Heart right ventricle (tissue), 16 donors: ENCODE data around the gene ST6GALNAC4. TPM values are rescaled to one million over a fixed set of nuclear protein-coding genes. Genes with fewer than 3 reads are reported as not detected.

Experiments
- ATAC-seq, 8 donors: fragments of 200-7000 bp; cut with Tn5 transposase; one replicate each; pipeline ENCODE4 v1.9.1; 2020; ENCODE audit warnings: mild to moderate bottlenecking in 8 of 8, moderate library complexity in 8 of 8, moderate number of reproducible peaks in 1 of 8
- DNase-seq, 2 donors: peaks; one replicate each; pipeline ENCODE4 v3.0.0-alpha.2; 2020
- H3K27ac ChIP-seq, 10 donors: fragments of 200-600 bp; sonication (generic) in 2 of 10; one replicate each; pipeline versions ENCODE4 v1.5.0 to v1.8.0; 2020 to 2022; ENCODE audit warnings: mild to moderate bottlenecking in 3 of 10
- H3K27me3 ChIP-seq, 7 donors: fragments of 200-600 bp; one replicate each; pipeline ENCODE4 v1.8.0; 2021 to 2022; ENCODE audit warnings: mild to moderate bottlenecking in 2 of 7
- H3K36me3 ChIP-seq, 9 donors: fragments of 200-600 bp; sonication (generic) in 1 of 9; one replicate each; pipeline versions ENCODE4 v1.5.0 to v1.8.0; 2020 to 2022; ENCODE audit warnings: mild to moderate bottlenecking in 2 of 9
- H3K4me1 ChIP-seq, 9 donors: fragments of 200-600 bp; sonication (generic) in 1 of 9; one replicate each; pipeline versions ENCODE4 v1.5.0 to v1.8.0; 2020 to 2022; ENCODE audit warnings: mild to moderate bottlenecking in 4 of 9
- H3K4me3 ChIP-seq, 10 donors: fragments of 200-600 bp; sonication (generic) in 2 of 10; one replicate each; pipeline versions ENCODE4 v1.5.0 to v1.8.0; 2020 to 2022; ENCODE audit warnings: mild to moderate bottlenecking in 7 of 10, moderate library complexity in 2 of 10
- H3K9me3 ChIP-seq, 11 donors: fragments of 200-600 bp in 10 of 11; sonication (generic) in 2 of 11; one replicate each; pipeline versions ENCODE4 v1.5.0 to v1.8.0; 2013 to 2022; ENCODE audit warnings: mild to moderate bottlenecking in 2 of 11, control low read depth in 1 of 11, moderate library complexity in 1 of 11
- WGBS, 2 donors: extraction: QIAGEN DNeasy Blood & Tissue Kit; methylation state at CpG; one replicate each; pipeline ENCODE4 v1.1.7; 2013; ENCODE audit warnings: inconsistent platforms in 1 of 2; 5-methylcytosine and 5-hydroxymethylcytosine counted together
- intact Hi-C, 10 donors: fragments of 100-400 bp; cut with DNase I; formaldehyde crosslinking; loops; one replicate each; pipeline versions ENCODE4 v1.11.1 to v1.14.2; 2022
- polyA plus RNA-seq, 2 donors: library from polyadenylated mRNA; stranded (reverse); fragments of 200-250 nt; gene quantifications; one replicate each; pipeline ENCODE4 v1.2.3, GENCODE V29; 2013
- total RNA-seq, 10 donors: library from RNA; stranded (reverse); fragmentation: NEBNext Ultra II Directional in 3 of 10; extraction: Animal tissue kit (Norgen Biotek cat#: 25700) in 3 of 10; gene quantifications; one replicate each; pipeline versions ENCODE4 v1.2.1 to v1.2.4, GENCODE V29; 2021 to 2023
- TF ChIP-seq, protein P1 (sequence below), 9 donors: fragments of 200-600 bp; sonication (generic) in 2 of 9; IDR thresholded peaks; one replicate each; pipeline versions ENCODE4 v1.5.0 to v1.8.0; 2021 to 2022; ENCODE audit warnings: antibody characterized with exemption in 9 of 9, mild to moderate bottlenecking in 5 of 9, moderate library complexity in 1 of 9
- donor health status: Arrhythmogenic right ventricular cardiomyopathy.
- donor health status: ischemic (EF 13 %, LVEDD 7.1; RV severe dilation, severe dysfunction).
- donor health status: healthy with polysubstance abuse.
- donor health status: DM: no; HTN: yes; CAD: no.
- donor health status: DM: no; HTN: no; CAD: no.
- donor health status: ischemic (EF 25% LVEDD 6.9; RV normal size, moderate dysfunction).
- donor health status: ischemic (EF 25% LVEDD 5.7; RV mildly dilated, moderate dysfunction).
- donor health status: healthy.
- donor health status: DM: yes; HTN: yes; CAD: no.
- donor health status: Ischemic cardiomyopathy.
- donor health status: ischemic (EF 35%, LVEDD 5.7; RV mildly dilated, moderate dysfunction).
- donor health status: nonischemic (EF 11% LVEDD 7.7; RV severe dilation, severe dysfunction).
- donor health status: DM: yes; HTN: yes; CAD: no.
- donor health status: PGD.
- donor health status: ischemic (EF 29% LVEDD 5.4; RV normal size, mild dysfunction).
- donor health status: nonischemic (EF 23%, LVEDD 6.1; RV moderate dilation, normal function).

The ST6GALNAC4 gene
- total and polyA plus RNA-seq, 12 donors, result 10.8 to 52.9 (median 33.9) TPM

DNA sequence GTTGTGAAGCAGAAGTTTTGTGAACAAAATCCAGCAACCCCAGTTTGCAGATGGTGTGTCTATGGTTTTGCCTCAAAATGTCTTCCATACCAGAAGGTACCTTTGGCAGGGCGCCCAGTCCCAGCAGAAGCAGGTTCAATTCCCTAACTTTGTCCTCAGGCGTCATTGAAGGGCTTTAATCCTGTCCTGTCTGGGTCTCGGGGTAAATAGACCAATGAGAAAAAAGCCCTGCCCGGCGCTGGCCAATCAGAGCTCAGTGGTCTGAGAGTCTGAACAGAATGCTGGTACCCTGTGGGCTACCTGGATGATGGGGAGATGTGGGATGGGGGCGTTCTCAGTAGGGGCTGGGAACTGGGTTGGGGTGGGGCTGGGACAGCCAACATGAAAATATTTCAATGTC is 6.2 kb upstream of the ST6GALNAC4 start:
- Histone ChIP-seq H3K27ac (no peak overlapping the region), H3K4me3 (no peak overlapping the region), H3K4me1 (peaks cover 16 to 49% (median 36%) of the 10 kb centered on the region in 9 donors), H3K27me3 (peaks cover 6 to 54% (median 32%) of the 10 kb centered on the region in 7 donors), H3K36me3 (no peaks in the 10 kb centered on the region), H3K9me3 (no peaks in the 10 kb centered on the region)
- ATAC-seq (no peak), DNase-seq (no peak)
- intact Hi-C loops, result loop anchor here (5.0 to 10.0 kb wide), 10 partner anchors 46 to 708 kb away; partner anchors contain the start of genes TOR2A (in 3 of the 10), CDK9 (in 2 of the 10) and AK1 (in 1 of the 10)
- 41 to 60% methylated on average over 6 of the region's 6 CpGs for WGBS, 2 donors
- TF ChIP-seq, protein P1, sequence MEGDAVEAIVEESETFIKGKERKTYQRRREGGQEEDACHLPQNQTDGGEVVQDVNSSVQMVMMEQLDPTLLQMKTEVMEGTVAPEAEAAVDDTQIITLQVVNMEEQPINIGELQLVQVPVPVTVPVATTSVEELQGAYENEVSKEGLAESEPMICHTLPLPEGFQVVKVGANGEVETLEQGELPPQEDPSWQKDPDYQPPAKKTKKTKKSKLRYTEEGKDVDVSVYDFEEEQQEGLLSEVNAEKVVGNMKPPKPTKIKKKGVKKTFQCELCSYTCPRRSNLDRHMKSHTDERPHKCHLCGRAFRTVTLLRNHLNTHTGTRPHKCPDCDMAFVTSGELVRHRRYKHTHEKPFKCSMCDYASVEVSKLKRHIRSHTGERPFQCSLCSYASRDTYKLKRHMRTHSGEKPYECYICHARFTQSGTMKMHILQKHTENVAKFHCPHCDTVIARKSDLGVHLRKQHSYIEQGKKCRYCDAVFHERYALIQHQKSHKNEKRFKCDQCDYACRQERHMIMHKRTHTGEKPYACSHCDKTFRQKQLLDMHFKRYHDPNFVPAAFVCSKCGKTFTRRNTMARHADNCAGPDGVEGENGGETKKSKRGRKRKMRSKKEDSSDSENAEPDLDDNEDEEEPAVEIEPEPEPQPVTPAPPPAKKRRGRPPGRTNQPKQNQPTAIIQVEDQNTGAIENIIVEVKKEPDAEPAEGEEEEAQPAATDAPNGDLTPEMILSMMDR (IDR thresholded peaks at IDR 0.05), result no peak

DNA sequence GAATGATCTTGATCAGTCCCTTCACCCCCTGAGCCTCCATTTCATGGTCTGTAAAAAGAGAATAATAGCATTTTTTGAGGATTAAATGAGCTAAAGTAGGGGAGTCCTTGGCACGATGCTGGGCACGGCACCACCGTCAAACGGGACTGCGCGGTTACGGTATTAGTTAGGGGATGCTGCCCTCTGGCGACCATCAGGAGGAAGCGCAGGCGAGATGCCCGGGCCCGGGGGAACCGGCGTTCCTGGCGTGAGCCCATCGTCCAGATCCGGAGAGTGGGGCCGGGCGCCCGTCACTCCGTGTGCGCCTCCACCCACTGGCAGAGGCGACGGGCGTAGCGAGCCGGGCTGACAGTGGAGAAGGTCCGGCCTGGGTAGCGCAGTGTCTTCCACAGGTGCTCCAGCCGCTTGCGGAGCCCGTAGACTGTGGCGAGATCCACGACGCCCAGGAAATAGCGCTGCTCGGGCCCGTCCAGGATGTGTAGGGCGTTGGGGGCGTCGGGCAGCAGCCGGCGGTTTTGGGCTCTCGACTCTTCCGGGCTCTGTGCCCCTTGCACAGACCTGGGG is 4.8 kb upstream of the ST6GALNAC4 start:
- Histone ChIP-seq H3K4me3 (peak overlapping the region in 7 of 10 donors; percentile 6 to 42 (median 33)), H3K9me3 (no peaks in the 10 kb centered on the region), H3K27ac (no peak overlapping the region), H3K27me3 (peaks cover 0 to 40% (median 18%) of the 10 kb centered on the region in 7 donors), H3K36me3 (no peaks in the 10 kb centered on the region), H3K4me1 (peaks cover 8 to 46% (median 32%) of the 10 kb centered on the region in 9 donors)
- intact Hi-C loops, result loop anchor here (1.0 to 10.0 kb wide), 16 partner anchors 44 to 707 kb away; partner anchors contain the start of genes TOR2A (in 8 of the 10), CDK9 (in 2 of the 10) and AK1 (in 1 of the 10)
- WGBS, 2 donors, result 9 to 12% methylated on average over 45 of the region's 45 CpGs
- TF ChIP-seq, protein P1 (IDR thresholded peaks at IDR 0.05), result peak; percentile 91 to 99 (median 98)
- DNase-seq (peak; percentile 73 to 80), ATAC-seq (peak; percentile 10 to 36 (median 33))

DNA sequence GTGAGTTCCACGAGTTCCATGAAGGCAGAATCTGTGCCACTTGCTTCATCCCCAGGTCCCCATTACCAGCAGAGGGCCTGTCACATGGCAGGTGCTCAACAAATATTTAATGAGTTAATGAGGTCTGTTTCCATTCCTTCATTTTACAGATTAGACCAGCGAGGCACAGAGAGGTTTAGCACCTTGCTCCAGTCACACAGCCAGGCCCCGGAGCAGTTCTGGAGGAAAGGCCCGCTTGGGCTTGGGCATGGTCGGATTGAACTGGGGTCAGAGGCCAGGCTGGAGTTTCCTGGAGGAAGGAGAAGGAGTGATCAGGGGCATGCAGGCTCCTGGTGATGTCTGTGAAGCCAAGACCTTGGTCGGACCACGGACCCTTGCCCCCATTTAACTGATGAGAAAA is 4.0 kb upstream of the ST6GALNAC4 start:
- Histone ChIP-seq H3K27ac (no peak overlapping the region), H3K9me3 (no peaks in the 10 kb centered on the region), H3K36me3 (no peaks in the 10 kb centered on the region), H3K4me3 (no peak overlapping the region), H3K27me3 (peaks cover 0 to 32% (median 9%) of the 10 kb centered on the region in 7 donors), H3K4me1 (peaks cover 8 to 54% (median 41%) of the 10 kb centered on the region in 9 donors)
- WGBS, 2 donors, result 88 to 94% methylated on average over 7 of the region's 7 CpGs
- ATAC-seq (no peak), DNase-seq (no peak)
- TF ChIP-seq, protein P1 (IDR thresholded peaks at IDR 0.05), result no peak
- intact Hi-C loops, result loop anchor here (1.0 to 10.0 kb wide), 16 partner anchors 43 to 706 kb away; partner anchors contain the start of genes TOR2A (in 8 of the 10), CDK9 (in 2 of the 10) and AK1 (in 1 of the 10)

DNA sequence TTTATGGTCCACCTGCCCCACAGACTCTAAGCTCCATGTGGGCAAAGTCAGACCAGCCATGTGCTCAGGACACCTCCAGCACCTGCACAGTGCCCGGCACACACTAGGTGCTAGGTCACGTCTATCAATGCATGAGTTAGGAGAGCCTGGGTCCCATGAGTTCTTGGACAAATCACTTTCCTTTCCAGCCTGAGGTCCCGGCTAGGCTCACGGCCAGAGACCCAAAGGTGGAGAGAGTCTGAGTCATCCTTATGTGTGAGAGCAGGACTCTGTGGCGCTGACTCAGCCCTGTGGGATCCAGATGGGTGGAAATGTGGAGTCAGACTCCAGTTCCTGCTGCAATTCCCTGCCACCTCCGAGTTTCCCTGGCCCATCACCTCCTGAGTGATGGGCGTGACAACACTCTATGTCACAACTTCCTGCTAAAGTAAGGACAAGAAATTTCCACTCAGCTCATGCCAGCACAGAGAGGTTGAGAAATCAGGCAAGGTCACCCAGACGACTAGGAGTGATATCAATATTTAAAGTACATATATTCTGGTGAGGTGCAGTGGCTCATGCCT is 2.5 kb upstream of the ST6GALNAC4 start:
- peaks cover 0 to 20% (median 0%) of the 10 kb centered on the region in 7 donors for H3K27me3 ChIP-seq
- peaks cover 12 to 64% (median 50%) of the 10 kb centered on the region in 9 donors for H3K4me1 ChIP-seq
- ATAC-seq, result peak in 7 of 8 donors; percentile 6 to 72 (median 32)
- WGBS, 2 donors, result 50 to 61% methylated on average over 8 of the region's 8 CpGs
- H3K4me3 ChIP-seq, result no peak overlapping the region
- H3K27ac ChIP-seq, result peak overlapping the region in 5 of 10 donors; percentile 2 to 64 (median 53)
- intact Hi-C loops, result loop anchor here in 8 of 10 donors (5.0 to 10.0 kb wide), 7 partner anchors 42 to 182 kb away; partner anchors contain the start of genes CDK9 (in 2 of the 8), AK1 (in 1 of the 8), FPGS (in 1 of the 8) and TOR2A (in 1 of the 8)
- H3K9me3 ChIP-seq, result no peaks in the 10 kb centered on the region
- DNase-seq, result peak; percentile 76 to 77
- peaks cover 0 to 7% (median 0%) of the 10 kb centered on the region in 9 donors for H3K36me3 ChIP-seq
- TF ChIP-seq, protein P1 (IDR thresholded peaks at IDR 0.05), result no peak
